Retinal pigment epithelial cell (primary cell): ENCODE measurements around the gene ACOXL.

Experiments
- DNase-seq: peaks from one replicate; pipeline ENCODE4 v3.0.0-alpha.2; 2010; ENCODE audit warnings: low read depth
- H3K4me3 ChIP-seq: 2 replicates; pipeline ENCODE4 v1.5.1; 2011; ENCODE audit warnings: mild to moderate bottlenecking, low read length, control low read depth, moderate library complexity
- TF ChIP-seq, protein P1 (sequence below): conservative IDR thresholded peaks from 2 replicates; pipeline ENCODE4 v1.5.1; 2011; ENCODE audit warnings: low read depth, low read length, control low read depth, inconsistent platforms

The ACOXL gene

DNA sequence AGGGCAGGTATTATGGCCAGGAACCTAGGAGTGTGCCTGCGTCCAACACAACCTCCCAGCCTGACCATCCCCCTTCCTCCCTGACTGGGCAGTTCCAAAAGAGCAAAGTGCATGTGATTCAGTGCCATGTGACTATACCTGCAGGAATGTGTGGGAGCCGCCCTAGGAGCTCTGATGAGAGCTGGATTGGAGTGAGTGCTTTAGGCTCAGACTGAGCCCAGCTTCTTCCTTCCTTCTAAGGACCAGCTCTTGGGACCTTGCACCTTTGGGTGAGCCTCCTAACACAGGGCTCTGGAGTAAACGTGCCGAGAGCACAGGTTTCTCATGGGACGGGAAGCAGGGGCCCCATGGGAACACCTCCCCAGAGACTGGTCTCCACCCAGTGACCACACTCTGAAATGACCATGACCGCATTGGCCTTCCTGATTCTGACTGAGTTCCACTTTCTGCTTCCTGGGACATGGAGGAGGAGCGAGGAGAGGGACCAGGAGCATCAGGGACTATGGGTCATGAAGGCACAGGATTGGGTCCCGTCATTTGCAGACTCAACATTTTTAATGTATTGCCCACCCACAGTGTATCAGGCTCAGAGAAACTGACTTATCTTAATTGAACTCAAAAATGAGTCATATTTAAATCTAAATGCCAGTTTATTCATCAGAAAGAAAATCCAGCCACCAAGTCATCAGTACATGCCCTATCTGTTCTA lies 300.5 kb downstream of the ACOXL start:
- DNase-seq, result no peak
- TF ChIP-seq, protein P1, sequence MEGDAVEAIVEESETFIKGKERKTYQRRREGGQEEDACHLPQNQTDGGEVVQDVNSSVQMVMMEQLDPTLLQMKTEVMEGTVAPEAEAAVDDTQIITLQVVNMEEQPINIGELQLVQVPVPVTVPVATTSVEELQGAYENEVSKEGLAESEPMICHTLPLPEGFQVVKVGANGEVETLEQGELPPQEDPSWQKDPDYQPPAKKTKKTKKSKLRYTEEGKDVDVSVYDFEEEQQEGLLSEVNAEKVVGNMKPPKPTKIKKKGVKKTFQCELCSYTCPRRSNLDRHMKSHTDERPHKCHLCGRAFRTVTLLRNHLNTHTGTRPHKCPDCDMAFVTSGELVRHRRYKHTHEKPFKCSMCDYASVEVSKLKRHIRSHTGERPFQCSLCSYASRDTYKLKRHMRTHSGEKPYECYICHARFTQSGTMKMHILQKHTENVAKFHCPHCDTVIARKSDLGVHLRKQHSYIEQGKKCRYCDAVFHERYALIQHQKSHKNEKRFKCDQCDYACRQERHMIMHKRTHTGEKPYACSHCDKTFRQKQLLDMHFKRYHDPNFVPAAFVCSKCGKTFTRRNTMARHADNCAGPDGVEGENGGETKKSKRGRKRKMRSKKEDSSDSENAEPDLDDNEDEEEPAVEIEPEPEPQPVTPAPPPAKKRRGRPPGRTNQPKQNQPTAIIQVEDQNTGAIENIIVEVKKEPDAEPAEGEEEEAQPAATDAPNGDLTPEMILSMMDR, result no peak
- H3K4me3 ChIP-seq, result no peak overlapping the region

DNA sequence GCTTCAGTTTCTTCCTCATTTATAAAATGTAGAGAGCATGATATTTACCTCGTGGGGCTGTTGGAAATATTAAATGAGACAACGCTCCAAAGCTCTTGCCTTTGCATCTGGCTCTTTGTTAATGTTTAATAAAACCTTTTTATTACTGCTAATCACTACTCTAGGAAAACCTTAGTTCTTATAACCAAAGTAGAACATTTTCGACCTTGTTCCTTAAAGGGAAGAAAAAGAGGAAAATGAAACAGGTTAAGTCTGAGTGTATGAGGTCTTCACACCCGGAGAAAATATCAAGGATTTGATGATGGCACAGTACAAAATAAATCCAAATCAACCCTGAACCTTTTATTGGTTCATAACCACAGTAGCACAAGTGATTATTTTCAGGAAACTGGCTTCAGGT lies 301.8 kb downstream of the ACOXL start:
- TF ChIP-seq, protein P1, result no peak
- H3K4me3 ChIP-seq, result no peak overlapping the region
- no peak for DNase-seq

DNA sequence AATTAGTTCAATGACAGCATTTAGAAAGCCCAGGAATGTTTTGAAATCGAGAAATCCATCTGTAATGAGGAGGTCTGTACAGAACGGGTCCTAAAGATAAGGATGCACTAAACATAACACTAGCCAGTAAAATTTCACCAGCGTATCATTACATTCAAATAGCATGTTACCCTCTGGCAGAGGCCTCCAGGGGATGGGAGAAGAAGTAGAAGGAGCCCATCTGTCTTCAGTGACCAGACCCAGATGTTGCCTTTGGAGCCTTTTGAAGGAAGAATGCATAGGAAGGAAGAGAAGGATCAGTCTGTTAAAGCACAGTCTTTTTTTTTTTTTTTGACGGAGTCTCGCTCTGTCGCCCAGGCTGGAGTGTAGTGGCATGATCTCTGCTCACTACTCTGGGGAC lies 302.2 kb downstream of the ACOXL start:
- TF ChIP-seq, protein P1, result no peak
- no peak overlapping the region for H3K4me3 ChIP-seq
- no peak for DNase-seq

DNA sequence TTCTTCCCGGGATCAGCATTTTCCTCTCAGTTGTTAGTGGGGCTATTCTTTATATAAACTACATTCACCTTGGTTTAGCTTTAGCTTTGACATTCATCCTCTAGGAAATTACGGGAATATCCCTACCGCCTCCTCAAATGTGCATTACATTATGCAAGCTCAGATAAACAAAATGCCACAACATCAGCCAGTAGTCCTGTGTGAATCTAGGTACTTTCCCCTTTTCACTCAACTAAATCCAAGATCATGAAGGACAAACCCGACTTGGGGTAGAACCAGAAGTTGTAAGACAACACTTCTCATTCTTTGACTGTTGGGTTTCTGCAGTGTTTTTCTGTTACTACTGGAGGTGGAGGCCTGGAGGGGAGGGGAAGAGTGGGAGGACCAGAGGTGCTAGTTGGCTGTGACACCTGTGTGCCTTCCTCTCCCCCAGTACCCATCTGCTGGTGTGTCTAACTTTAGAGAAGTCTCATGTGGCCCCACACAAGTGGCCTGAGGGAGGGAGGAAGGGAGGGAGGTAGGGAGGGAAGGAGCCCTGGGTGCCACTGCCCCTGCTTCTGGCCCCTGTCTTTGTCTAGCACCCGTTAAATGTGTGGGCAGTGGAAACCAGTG lies 303.6 kb downstream of the ACOXL start:
- no peak overlapping the region for H3K4me3 ChIP-seq
- DNase-seq, result no peak
- TF ChIP-seq, protein P1, result no peak

DNA sequence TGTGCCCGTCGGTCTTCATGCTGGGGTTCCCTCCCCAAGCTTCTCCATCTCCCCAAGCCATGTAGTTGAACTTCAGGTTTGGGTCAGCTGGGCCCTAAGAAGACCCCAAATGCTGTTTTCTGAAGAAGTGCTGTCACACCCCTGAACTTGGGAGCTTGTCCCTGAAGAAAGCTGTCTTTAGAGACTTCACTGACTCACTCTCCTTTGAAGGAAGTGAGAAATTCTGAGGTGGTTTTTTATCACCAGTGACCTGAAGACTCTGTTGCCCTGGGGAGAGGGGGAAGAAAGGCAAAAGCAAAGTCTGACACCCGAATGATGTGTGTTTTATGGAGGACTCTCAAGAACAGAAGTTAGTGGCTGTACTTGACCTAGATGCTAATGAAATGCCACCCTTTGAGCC lies 304.8 kb downstream of the ACOXL start:
- H3K4me3 ChIP-seq, result no peak overlapping the region
- TF ChIP-seq, protein P1, result no peak
- no peak for DNase-seq

DNA sequence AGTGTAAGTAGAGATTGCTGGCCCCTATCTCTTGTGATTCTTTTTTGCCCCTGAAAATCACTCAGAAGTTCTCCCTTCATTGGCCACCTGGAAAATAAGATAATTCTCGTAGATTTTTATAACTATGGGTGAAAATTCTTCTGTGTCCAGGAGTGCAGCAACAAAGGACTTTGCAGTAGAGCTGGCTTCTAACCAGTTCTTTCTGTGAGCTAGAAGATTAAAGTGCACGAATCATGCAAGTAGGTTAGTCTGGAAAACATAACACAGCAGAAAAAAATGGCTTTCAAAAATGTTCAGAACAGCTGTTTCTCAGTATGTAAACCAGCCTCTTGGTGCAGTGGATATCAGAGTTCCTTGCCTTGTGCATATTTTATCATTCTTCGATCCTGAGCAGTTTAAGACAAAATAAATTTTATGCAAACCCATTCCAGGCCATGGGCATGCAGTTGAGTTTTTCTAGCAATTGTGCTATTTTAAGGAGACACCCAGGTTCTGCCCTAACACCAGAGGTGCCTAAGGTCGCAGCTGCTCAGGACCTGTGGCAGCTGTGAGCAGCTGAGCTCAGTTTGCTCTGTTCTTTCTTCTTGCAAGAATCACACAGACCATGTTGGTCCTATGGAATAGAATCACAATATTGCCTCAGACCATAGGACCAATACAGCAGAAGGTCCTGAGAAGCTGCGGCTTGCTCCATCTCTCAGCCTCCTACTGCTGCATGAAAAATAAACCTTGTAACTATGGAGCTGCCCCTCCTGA lies 307.4 kb downstream of the ACOXL start:
- no peak overlapping the region for H3K4me3 ChIP-seq
- TF ChIP-seq, protein P1, result no peak
- no peak for DNase-seq
